K562 (cell line): ENCODE results near the gene KITLG. TPM values are rescaled to one million over a fixed set of nuclear protein-coding genes. Genes with fewer than 3 reads are reported as not detected.

Experiments
- ATAC-seq: fragments of 200-7000 bp; cut with Tn5 transposase; 3 replicates; pipeline ENCODE4 v1.9.1; 2020; ENCODE audit warnings: moderate library complexity
- BruUV-seq: library from RNA; stranded (reverse); fragments of 400-500 nt; replicated peaks from 2 replicates; lab custom pipeline; 2021; lab: Mats Ljungman, UMichigan
- CTCF ChIA-PET: fragments of 300-600 bp; formaldehyde crosslinking; extraction: SDS; loops from one replicate; lab custom pipeline; 2021; ENCODE audit warnings: low intra/inter-chr PET ratio; lab: Yijun Ruan, JAX
- POLR2A ChIA-PET: fragments of 300-600, 350-650 bp; sonication (Branson Sonifier 250); formaldehyde crosslinking; extraction: SDS; loops from one replicate; lab custom pipeline; 2021; ENCODE audit warnings: antibody characterized with exemption, inconsistent platforms; lab: Yijun Ruan, JAX
- DNase-seq, 4 experiments: peaks; one replicate each; pipeline versions ENCODE4 v3.0.0 to v3.0.0-alpha.2; 2011 to 2018; ENCODE audit warnings: low spot score in 3 of 4, mixed read lengths in 3 of 4; ENCODE audit errors: extremely low read depth in 1 of 4
- FAIRE-seq: peaks from 2 replicates; lab custom pipeline; 2011; peaks lifted over from hg19 to GRCh38; lab: Jason Lieb, UNC
- H2AFZ ChIP-seq: 2 replicates; pipeline ENCODE4 v1.6.0; 2011; ENCODE audit warnings: low read depth, low read length, control low read depth, inconsistent platforms
- H3K27ac ChIP-seq: fragments of 200-600 bp; 3 replicates; pipeline ENCODE4 v1.8.0; 2011; ENCODE audit warnings: low read depth, mild to moderate bottlenecking, control low read depth, inconsistent platforms, low read length, moderate library complexity, mixed read lengths; ENCODE audit errors: extremely low read depth
- H3K27me3 ChIP-seq, 2 experiments: fragments of 300-600 bp in 1 of 2; 2 replicates in 1 of 2; 3 replicates in 1 of 2; pipeline versions ENCODE4 v1.6.0 to v1.8.0; 2011; ENCODE audit warnings: inconsistent platforms in 2 of 2, low read length in 2 of 2, mild to moderate bottlenecking in 1 of 2, mixed read lengths in 1 of 2, moderate library complexity in 1 of 2; ENCODE audit not compliant: control insufficient read depth in 2 of 2, insufficient read depth in 2 of 2
- H3K36me3 ChIP-seq: fragments of 300-600 bp; 3 replicates; pipeline ENCODE4 v1.8.0; 2011; ENCODE audit warnings: mild to moderate bottlenecking, low read length, inconsistent platforms; ENCODE audit not compliant: control insufficient read depth, insufficient read depth
- H3K4me1 ChIP-seq, 2 experiments: fragments of 200-600 bp in 1 of 2; replicated peaks in 1 of 2; 2 replicates in 1 of 2; 3 replicates in 1 of 2; pipeline versions ENCODE4 v1.5.1 to v1.8.0; 2011; ENCODE audit warnings: inconsistent platforms in 2 of 2, low read length in 2 of 2, mild to moderate bottlenecking in 1 of 2, mixed read lengths in 1 of 2, moderate library complexity in 1 of 2; ENCODE audit not compliant: control insufficient read depth in 2 of 2, insufficient read depth in 2 of 2
- H3K4me2 ChIP-seq: 2 replicates; pipeline ENCODE4 v1.6.1; 2011; ENCODE audit warnings: low read length, control low read depth, inconsistent platforms, mixed read lengths; ENCODE audit not compliant: insufficient read depth
- H3K4me3 ChIP-seq: fragments of 200-600 bp; sonication (generic), shearing (Covaris generic); 2 replicates; pipeline ENCODE4 v1.5.1; 2016; ENCODE audit warnings: control low read depth, inconsistent platforms
- H3K79me2 ChIP-seq: fragments of 200-600 bp; 3 replicates; pipeline ENCODE4 v1.8.0; 2011; ENCODE audit warnings: low read length, inconsistent platforms; ENCODE audit not compliant: control insufficient read depth, insufficient read depth
- H3K9ac ChIP-seq, 2 experiments: 2 replicates each; pipeline versions ENCODE4 v1.6.0 to v1.6.1; 2011; ENCODE audit warnings: low read depth in 2 of 2, low read length in 2 of 2, control low read depth in 1 of 2, inconsistent platforms in 1 of 2, mild to moderate bottlenecking in 1 of 2, mixed read lengths in 1 of 2; ENCODE audit not compliant: insufficient read depth in 1 of 2
- H3K9me1 ChIP-seq: one replicate; pipeline ENCODE4 v1.6.0; 2011; ENCODE audit warnings: inconsistent platforms, mild to moderate bottlenecking, low read length, moderate library complexity; ENCODE audit not compliant: control insufficient read depth, insufficient read depth
- H3K9me3 ChIP-seq: replicated peaks from 2 replicates; pipeline ENCODE4 v1.5.1; 2011; ENCODE audit warnings: low read depth, low read length, inconsistent platforms; ENCODE audit not compliant: control insufficient read depth, insufficient read depth
- H4K20me1 ChIP-seq: replicated peaks from 2 replicates; pipeline ENCODE4 v1.6.1; 2011; ENCODE audit warnings: low read length, inconsistent platforms, mixed read lengths; ENCODE audit not compliant: control insufficient read depth, insufficient read depth
- ARID3B ChIP-seq: fragments of 250-450 bp; sonication (Bioruptor Pico); IDR thresholded peaks from 2 replicates; pipeline ENCODE4 v1.4.0; 2020; ENCODE audit warnings: borderline replicate concordance
- MEIS2 ChIP-seq: fragments of 450-650 bp; IDR thresholded peaks from 2 replicates; pipeline ENCODE4 v1.6.1; 2014; ENCODE audit warnings: mild to moderate bottlenecking; ENCODE audit not compliant: partially characterized antibody
- PCBP2 ChIP-seq: fragments of 200-400 bp; formaldehyde crosslinking; IDR thresholded peaks from 2 replicates; pipeline ENCODE4 v1.6.1; 2018; ENCODE audit warnings: low read length, low read depth, mild to moderate bottlenecking, moderate library complexity; ENCODE audit not compliant: poor library complexity, severe bottlenecking
- TEAD1 ChIP-seq, 2 experiments: fragments of 450-650 bp in 1 of 2; sonication (generic) in 1 of 2; formaldehyde crosslinking; IDR thresholded peaks; 2 replicates each; pipeline versions ENCODE4 v1.4.0 to v1.8.0; 2020 to 2022; ENCODE audit warnings: mild to moderate bottlenecking in 2 of 2, missing genetic modification reagents in 1 of 2
- ZBTB26 ChIP-seq: fragments of 450-650 bp; formaldehyde crosslinking; IDR thresholded peaks from 2 replicates; pipeline ENCODE4 v1.4.0; 2022; ENCODE audit warnings: missing genetic modification characterization
- ZBTB43 ChIP-seq: sonication (generic); formaldehyde crosslinking; IDR thresholded peaks from 2 replicates; pipeline ENCODE4 v1.8.0; 2023; ENCODE audit warnings: mild to moderate bottlenecking, missing genetic modification reagents
- ZKSCAN3 ChIP-seq: fragments of 250-450 bp; sonication (Bioruptor Pico); IDR thresholded peaks from 2 replicates; pipeline ENCODE4 v1.4.0; 2020
- ZNF124 ChIP-seq: sonication (generic); formaldehyde crosslinking; IDR thresholded peaks from 2 replicates; pipeline ENCODE4 v1.8.1; 2022; ENCODE audit warnings: missing genetic modification reagents
- WGBS: fragments of 100-300 bp; shearing (Covaris generic); methylation state at CpG from one replicate; pipeline ENCODE4 v1.1.6; 2016; ENCODE audit warnings: low coverage, mixed read lengths; ENCODE audit not compliant: insufficient coverage; ENCODE audit errors: missing lambda C conversion rate; 5-methylcytosine and 5-hydroxymethylcytosine counted together
- in situ Hi-C: fragments of 300-500 bp; cut with MboI; formaldehyde crosslinking; loops from 4 replicates; pipeline ENCODE4 v1.15.0; 2018; ENCODE audit warnings: inconsistent platforms, mixed read lengths
- intact Hi-C: fragments of 100-400 bp; cut with micrococcal nuclease; formaldehyde crosslinking; loops from 2 replicates; pipeline ENCODE4 v1.14.2; 2022
- polyA plus RNA-seq, 8 experiments: library from polyadenylated mRNA; depleted of rRNA in 4 of 8; stranded (reverse) in 5 of 8; unstranded in 3 of 8; fragments of >200 nt; fragmentation: Nextera tagmentation in 2 of 8; fragmentation: Illumina TruSeq in 1 of 8; extraction: Ambion mirVana in 2 of 8; extraction: Trizol in 1 of 8; gene quantifications; 2 replicates each; pipeline versions ENCODE4 v1.2.1 to v1.2.3, GENCODE V29; 2011 to 2014; ENCODE audit warnings: inconsistent platforms in 1 of 8, missing spikeins in 1 of 8
- total RNA-seq, 7 experiments: library from RNA; depleted of rRNA in 6 of 7; stranded (reverse); fragments of >200 nt in 6 of 7; fragmentation: Illumina TruSeq in 2 of 7; extraction: Trizol in 2 of 7; gene quantifications; 2 replicates each; pipeline versions ENCODE4 v1.2.1 to v1.2.3, GENCODE V29; 2011 to 2021; ENCODE audit warnings: low replicate concordance in 1 of 7

KITLG gene
- total and polyA plus RNA-seq, 9 of the 15 experiments (the other 6 are each of a cell fraction or from before 2014, with no cell fraction given): 0.04 to 0.09 (median 0.04) TPM; not detected in 6

GRCh38 chr12:88600272-88600671 lies 20.0 kb upstream of the KITLG start:
- no peaks in the 10 kb centered on the region for H3K27me3 ChIP-seq
- H3K4me3 ChIP-seq: no peak overlapping the region
- ATAC-seq (no peak), DNase-seq (no peak), FAIRE-seq (no peak)
- TF ChIP-seq ARID3B (no peak), ZNF124 (CRISPR knock-in tag) (no peak), ZBTB43 (CRISPR knock-in tag) (no peak), ZKSCAN3 (CRISPR knock-in tag) (no peak), PCBP2 (no peak), ZBTB26 (no peak), TEAD1 (CRISPR knock-in tag; IDR thresholded peaks at IDR 0.05) (no peak), MEIS2 (no peak)
- H2AFZ ChIP-seq: no peak overlapping the region
- intact Hi-C loops: no loop called here
- H3K4me1 ChIP-seq: no peaks in the 10 kb centered on the region
- ChIA-PET POLR2A (no interaction called here), CTCF (no interaction called here)
- H3K9me1 ChIP-seq: no peaks in the 10 kb centered on the region
- in situ Hi-C loops: no loop called here
- 0% methylated on average over 4 of the region's 4 CpGs for WGBS
- H3K79me2 ChIP-seq: no peaks in the 10 kb centered on the region
- no peaks in the 10 kb centered on the region for H3K36me3 ChIP-seq
- no peaks in the 10 kb centered on the region for H4K20me1 ChIP-seq
- H3K9me3 ChIP-seq: no peaks in the 10 kb centered on the region; the same call in 1 of the 2 replicates
- no TSS peak for BruUV-seq
- no peak overlapping the region for H3K9ac ChIP-seq
- no peak overlapping the region for H3K4me2 ChIP-seq
- H3K27ac ChIP-seq: no peak overlapping the region
